Loucy (cell line): ENCODE results near the gene COL21A1.

ENCODE experiments used
- H2AFZ ChIP-seq: fragments of 200-600 bp; sonication (generic); 2 replicates; pipeline ENCODE4 v1.6.0; 2016; ENCODE audit warnings: antibody characterized with exemption, mild to moderate bottlenecking, low read length, moderate library complexity
- H3F3A ChIP-seq: fragments of 200-600 bp; 2 replicates; pipeline ENCODE4 v1.6.0; 2016; ENCODE audit warnings: antibody characterized with exemption, low read depth, mild to moderate bottlenecking
- H3K27me3 ChIP-seq: fragments of 200-600 bp; sonication (generic); 2 replicates; pipeline ENCODE4 v1.6.1; 2014; ENCODE audit warnings: low read length, mild to moderate bottlenecking; ENCODE audit not compliant: insufficient read depth, poor library complexity, severe bottlenecking
- H3K36me3 ChIP-seq: fragments of 200-600 bp; sonication (generic); 2 replicates; pipeline ENCODE4 v1.6.1; 2016; ENCODE audit warnings: low read length; ENCODE audit not compliant: insufficient read depth
- H3K4me1 ChIP-seq: fragments of 200-600 bp; sonication (generic); 2 replicates; pipeline ENCODE4 v1.5.1; 2014; ENCODE audit warnings: low read length, mild to moderate bottlenecking; ENCODE audit not compliant: insufficient read depth, poor library complexity, severe bottlenecking
- H3K4me2 ChIP-seq: fragments of 200-600 bp; sonication (generic); 2 replicates; pipeline ENCODE4 v1.6.0; 2014; ENCODE audit warnings: antibody characterized with exemption, low read length, low read depth, mild to moderate bottlenecking; ENCODE audit not compliant: poor library complexity, severe bottlenecking
- H3K4me3 ChIP-seq: fragments of 200-600 bp; sonication (generic); 2 replicates; pipeline ENCODE4 v1.5.1; 2014; ENCODE audit warnings: low read length, mild to moderate bottlenecking, mixed read lengths; ENCODE audit not compliant: poor library complexity, severe bottlenecking
- H3K79me2 ChIP-seq: fragments of 200-600 bp; sonication (generic); 2 replicates; pipeline ENCODE4 v1.6.1; 2014; ENCODE audit warnings: low read length; ENCODE audit not compliant: insufficient read depth
- H3K9ac ChIP-seq: fragments of 200-600 bp; sonication (generic); 2 replicates; pipeline ENCODE4 v1.6.0; 2014; ENCODE audit warnings: mild to moderate bottlenecking, low read depth, low read length, moderate library complexity; ENCODE audit not compliant: poor library complexity, severe bottlenecking
- H3K9me2 ChIP-seq: fragments of 200-600 bp; sonication (generic); replicated peaks from 2 replicates; pipeline ENCODE4 v1.6.1; 2016; ENCODE audit warnings: low read depth, low read length, mixed read lengths
- H3K9me3 ChIP-seq: fragments of 200-600 bp; sonication (generic); 2 replicates; pipeline ENCODE4 v1.6.1; 2014; ENCODE audit warnings: mild to moderate bottlenecking, antibody characterized with exemption, low read length, low read depth; ENCODE audit not compliant: insufficient read depth
- H4K20me1 ChIP-seq: fragments of 200-600 bp; sonication (generic); 2 replicates; pipeline ENCODE4 v1.6.0; 2014; ENCODE audit warnings: antibody characterized with exemption, low read length, mild to moderate bottlenecking; ENCODE audit not compliant: insufficient read depth, poor library complexity, severe bottlenecking
- EZH2phosphoT487 ChIP-seq: fragments of 200-600 bp; IDR thresholded peaks from 2 replicates; pipeline ENCODE4 v1.6.1; 2018; ENCODE audit warnings: antibody characterized with exemption, mild to moderate bottlenecking, moderate library complexity, borderline replicate concordance
- TF ChIP-seq, protein P1 (sequence below): fragments of 200-600 bp; sonication (generic); conservative IDR thresholded peaks from 2 replicates; pipeline ENCODE4 v1.5.1; 2014; ENCODE audit warnings: mild to moderate bottlenecking, antibody characterized with exemption, low read length

The COL21A1 gene

GRCh38 chr6:56172144-56172543, 75.2 kb downstream of the COL21A1 start:
- Histone ChIP-seq H3K9me2 (no peaks in the 10 kb centered on the region), H3K79me2 (no peaks in the 10 kb centered on the region), H2AFZ (no peak overlapping the region), H3K36me3 (no peaks in the 10 kb centered on the region), H3K4me2 (no peak overlapping the region), H3K9me3 (0 out of 2 replicates have a peak, but pooled peaks cover 5% of the 10 kb centered on the region), H3K27me3 (no peaks in the 10 kb centered on the region), H4K20me1 (no peaks in the 10 kb centered on the region), H3K9ac (no peak overlapping the region), H3F3A (no peaks in the 10 kb centered on the region), H3K4me1 (no peaks in the 10 kb centered on the region), H3K4me3 (no peak overlapping the region)
- TF ChIP-seq, protein P1, sequence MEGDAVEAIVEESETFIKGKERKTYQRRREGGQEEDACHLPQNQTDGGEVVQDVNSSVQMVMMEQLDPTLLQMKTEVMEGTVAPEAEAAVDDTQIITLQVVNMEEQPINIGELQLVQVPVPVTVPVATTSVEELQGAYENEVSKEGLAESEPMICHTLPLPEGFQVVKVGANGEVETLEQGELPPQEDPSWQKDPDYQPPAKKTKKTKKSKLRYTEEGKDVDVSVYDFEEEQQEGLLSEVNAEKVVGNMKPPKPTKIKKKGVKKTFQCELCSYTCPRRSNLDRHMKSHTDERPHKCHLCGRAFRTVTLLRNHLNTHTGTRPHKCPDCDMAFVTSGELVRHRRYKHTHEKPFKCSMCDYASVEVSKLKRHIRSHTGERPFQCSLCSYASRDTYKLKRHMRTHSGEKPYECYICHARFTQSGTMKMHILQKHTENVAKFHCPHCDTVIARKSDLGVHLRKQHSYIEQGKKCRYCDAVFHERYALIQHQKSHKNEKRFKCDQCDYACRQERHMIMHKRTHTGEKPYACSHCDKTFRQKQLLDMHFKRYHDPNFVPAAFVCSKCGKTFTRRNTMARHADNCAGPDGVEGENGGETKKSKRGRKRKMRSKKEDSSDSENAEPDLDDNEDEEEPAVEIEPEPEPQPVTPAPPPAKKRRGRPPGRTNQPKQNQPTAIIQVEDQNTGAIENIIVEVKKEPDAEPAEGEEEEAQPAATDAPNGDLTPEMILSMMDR: no peak
- TF ChIP-seq EZH2phosphoT487: no peak

- no peaks in the 10 kb centered on the region for H3F3A ChIP-seq
- H3K4me1 ChIP-seq: no peaks in the 10 kb centered on the region
- no peaks in the 10 kb centered on the region for H3K9me2 ChIP-seq
- no peaks in the 10 kb centered on the region for H3K36me3 ChIP-seq
- no peaks in the 10 kb centered on the region for H4K20me1 ChIP-seq
- H3K4me3 ChIP-seq: no peak overlapping the region
- H2AFZ ChIP-seq: no peak overlapping the region
- no peak overlapping the region for H3K4me2 ChIP-seq
- H3K79me2 ChIP-seq: no peaks in the 10 kb centered on the region
- TF ChIP-seq, protein P1: no peak
- TF ChIP-seq EZH2phosphoT487: no peak
- H3K27me3 ChIP-seq: no peaks in the 10 kb centered on the region
- no peaks in the 10 kb centered on the region for H3K9me3 ChIP-seq
- H3K9ac ChIP-seq: no peak overlapping the region
Measured at GRCh38 chr6:56169366-56169765, 78.0 kb downstream of the COL21A1 start.

DNA sequence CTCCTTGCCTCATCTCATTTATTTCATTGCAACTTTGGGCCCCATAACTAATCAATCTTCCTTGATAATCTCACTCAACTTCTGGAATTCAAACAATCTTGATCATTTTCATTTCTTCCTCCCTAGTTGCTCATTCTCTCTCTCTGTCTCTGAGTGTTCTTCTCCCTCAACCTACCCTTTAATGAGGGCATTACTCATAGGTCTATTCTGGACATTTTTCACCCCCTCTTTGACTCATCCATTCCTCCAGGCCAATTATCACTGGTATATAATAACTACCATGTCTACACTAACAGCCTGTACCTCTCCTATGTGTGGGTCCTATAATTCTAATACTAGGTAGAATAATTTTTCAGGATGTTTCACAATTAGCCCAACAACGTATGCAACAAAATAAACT, 78.8 kb downstream of the COL21A1 start:
- H3K9ac ChIP-seq: no peak overlapping the region
- no peaks in the 10 kb centered on the region for H3K27me3 ChIP-seq
- H3K9me3 ChIP-seq: no peaks in the 10 kb centered on the region
- H3K4me1 ChIP-seq: no peaks in the 10 kb centered on the region
- no peaks in the 10 kb centered on the region for H3K9me2 ChIP-seq
- no peaks in the 10 kb centered on the region for H3K79me2 ChIP-seq
- H4K20me1 ChIP-seq: no peaks in the 10 kb centered on the region
- no peaks in the 10 kb centered on the region for H3F3A ChIP-seq
- no peak overlapping the region for H3K4me3 ChIP-seq
- TF ChIP-seq, protein P1: no peak
- TF ChIP-seq EZH2phosphoT487: no peak
- H3K36me3 ChIP-seq: no peaks in the 10 kb centered on the region
- H2AFZ ChIP-seq: no peak overlapping the region
- no peak overlapping the region for H3K4me2 ChIP-seq
